Esophagus squamous epithelium (tissue), 5 donors: ENCODE measurements around the gene TNFRSF6B. TPM values are rescaled to one million over a fixed set of nuclear protein-coding genes. Genes with fewer than 3 reads are reported as not detected.

Experiments
- DNase-seq: peaks from one replicate; lab custom pipeline; 2025; lab: John Stamatoyannopoulos, UW
- H3K27ac ChIP-seq, 4 donors: fragments of 200-600 bp; sonication (generic); one replicate each; pipeline ENCODE4 v1.5.1; 2016 to 2019; ENCODE audit warnings: mild to moderate bottlenecking in 1 of 4
- H3K27me3 ChIP-seq, 4 donors: fragments of 200-600 bp; sonication (generic); 1 replicate in 3 of 4; 2 replicates in 1 of 4; pipeline versions ENCODE4 v1.5.1 to v1.6.0; 2017 to 2021; ENCODE audit warnings: antibody characterized with exemption in 1 of 4
- H3K36me3 ChIP-seq, 3 donors: fragments of 200-600 bp; sonication (generic); one replicate each; pipeline ENCODE4 v1.5.1; 2016 to 2019
- H3K4me1 ChIP-seq, 3 donors: fragments of 200-600 bp; sonication (generic); one replicate each; pipeline ENCODE4 v1.5.1; 2017 to 2019
- H3K4me3 ChIP-seq, 4 donors: fragments of 200-600 bp; sonication (generic); 1 replicate in 3 of 4; 2 replicates in 1 of 4; pipeline ENCODE4 v1.5.1; 2016 to 2019; ENCODE audit warnings: mild to moderate bottlenecking in 2 of 4, moderate library complexity in 1 of 4
- H3K9me3 ChIP-seq, 3 donors: fragments of 200-600 bp; sonication (generic); one replicate each; pipeline ENCODE4 v1.5.1; 2016 to 2019
- POLR2A ChIP-seq, 4 donors: fragments of 450-650 bp; IDR thresholded peaks; one replicate each; pipeline ENCODE4 v1.6.1; 2017; ENCODE audit warnings: antibody characterized with exemption in 4 of 4, mild to moderate bottlenecking in 4 of 4, moderate library complexity in 3 of 4
- WGBS, 2 donors: methylation state at CpG; one replicate each; pipeline ENCODE4 v1.1.5; 2018; 5-methylcytosine and 5-hydroxymethylcytosine counted together
- intact Hi-C: fragments of 100-400 bp; cut with DNase I; formaldehyde crosslinking; loops from one replicate; pipeline ENCODE4 v1.15.0; 2022
- total RNA-seq, 4 donors: library from RNA; depleted of rRNA; stranded (reverse); fragments of >200 nt; gene quantifications; one replicate each; pipeline ENCODE4 v1.1.0, GENCODE V29; 2016
- TF ChIP-seq, protein P1 (sequence below), 6 experiments: fragments of 450-650 bp in 4 of 6; fragments of 200-600 bp in 2 of 6; sonication (generic) in 2 of 6; IDR thresholded peaks; one replicate each; pipeline ENCODE4 v1.5.1; 2016 to 2019; ENCODE audit warnings: antibody characterized with exemption in 6 of 6, mild to moderate bottlenecking in 4 of 6, moderate library complexity in 4 of 6
- donor health status: DM: yes; HTN: yes; CAD: no.

The TNFRSF6B gene
- total RNA-seq, 4 donors from 2014 or later = 2.5 to 15.2 (median 10.6) TPM

DNA sequence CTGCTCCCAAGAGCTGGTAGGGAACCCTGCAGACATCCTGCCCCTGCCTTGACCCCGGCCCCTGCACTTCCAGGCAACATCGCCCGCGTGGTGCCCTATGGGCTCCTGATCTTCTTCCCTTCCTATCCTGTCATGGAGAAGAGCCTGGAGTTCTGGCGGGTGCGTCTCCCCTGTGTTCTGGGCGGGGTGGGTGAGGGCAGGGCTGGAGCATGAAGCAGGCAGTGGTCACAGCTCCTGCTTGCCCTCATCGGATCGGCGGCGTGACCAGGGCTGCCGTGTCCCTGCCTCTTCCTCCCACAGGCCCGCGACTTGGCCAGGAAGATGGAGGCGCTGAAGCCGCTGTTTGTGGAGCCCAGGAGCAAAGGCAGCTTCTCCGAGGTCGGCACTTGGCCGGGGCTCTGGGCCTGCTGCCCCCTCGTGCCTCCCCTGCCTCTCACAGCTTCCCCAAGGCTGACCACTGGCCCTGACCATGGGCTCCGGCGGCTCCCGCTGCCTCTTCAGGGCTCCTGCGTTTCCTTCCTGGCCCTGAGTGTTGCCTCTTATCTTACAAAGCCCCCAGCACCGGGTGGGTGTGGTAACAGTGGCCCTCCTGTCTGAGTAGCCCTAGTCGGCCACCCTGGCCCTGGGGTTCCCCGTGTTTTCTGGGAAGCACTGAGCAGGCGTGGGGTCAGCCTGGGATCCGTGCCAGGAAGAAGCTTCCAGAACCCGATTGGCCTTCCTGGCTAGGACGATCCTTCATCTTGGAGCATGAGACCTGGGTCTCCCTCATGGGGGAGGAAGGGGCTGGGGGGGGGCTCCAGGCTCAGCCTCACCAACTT lies 8.0 kb upstream of the TNFRSF6B start:
- 64 to 74% methylated on average over 11 to 13 of the region's 31 CpGs for WGBS, 2 donors
- intact Hi-C loops = no loop called here

DNA sequence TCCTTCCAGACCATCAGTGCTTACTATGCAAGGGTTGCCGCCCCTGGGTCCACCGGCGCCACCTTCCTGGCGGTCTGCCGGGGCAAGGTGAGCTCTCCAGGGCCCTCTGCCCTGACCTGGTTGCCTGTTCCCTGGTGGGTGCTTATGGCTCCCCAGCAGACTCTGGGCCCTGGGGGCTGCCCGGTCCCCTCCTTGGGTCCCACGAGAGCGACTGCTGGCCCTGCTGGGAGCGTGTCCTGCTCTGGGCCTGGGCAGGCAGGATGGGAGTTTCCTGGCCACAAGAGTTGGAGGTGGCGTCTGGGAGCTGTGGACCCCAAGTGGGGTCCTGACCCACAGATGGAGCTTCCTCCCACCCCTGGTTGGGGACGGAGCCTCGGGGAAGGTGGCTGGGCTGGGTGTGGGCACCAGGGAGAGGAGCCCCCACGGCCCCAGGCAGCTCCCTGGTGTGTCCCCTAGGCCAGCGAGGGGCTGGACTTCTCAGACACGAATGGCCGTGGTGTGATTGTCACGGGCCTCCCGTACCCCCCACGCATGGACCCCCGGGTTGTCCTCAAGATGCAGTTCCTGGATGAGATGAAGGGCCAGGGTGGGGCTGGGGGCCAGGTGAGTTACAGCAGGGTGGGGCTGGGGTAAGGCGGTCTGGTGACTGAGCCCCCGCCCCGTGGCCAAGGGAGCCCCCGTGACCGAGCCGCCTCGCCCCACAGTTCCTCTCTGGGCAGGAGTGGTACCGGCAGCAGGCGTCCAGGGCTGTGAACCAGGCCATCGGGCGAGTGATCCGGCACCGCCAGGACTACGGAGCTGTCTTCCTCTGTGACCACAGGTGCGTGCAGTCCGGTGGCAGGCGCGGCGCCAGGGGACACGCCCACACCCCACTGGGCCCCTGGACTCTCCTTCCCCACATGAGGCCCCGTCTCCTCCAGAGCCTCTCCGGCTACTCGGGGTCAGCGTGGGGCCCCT lies 7.1 kb upstream of the TNFRSF6B start:
- no peak for TF ChIP-seq POLR2A (IDR thresholded peaks at IDR 0.05)
- TF ChIP-seq, protein P1, sequence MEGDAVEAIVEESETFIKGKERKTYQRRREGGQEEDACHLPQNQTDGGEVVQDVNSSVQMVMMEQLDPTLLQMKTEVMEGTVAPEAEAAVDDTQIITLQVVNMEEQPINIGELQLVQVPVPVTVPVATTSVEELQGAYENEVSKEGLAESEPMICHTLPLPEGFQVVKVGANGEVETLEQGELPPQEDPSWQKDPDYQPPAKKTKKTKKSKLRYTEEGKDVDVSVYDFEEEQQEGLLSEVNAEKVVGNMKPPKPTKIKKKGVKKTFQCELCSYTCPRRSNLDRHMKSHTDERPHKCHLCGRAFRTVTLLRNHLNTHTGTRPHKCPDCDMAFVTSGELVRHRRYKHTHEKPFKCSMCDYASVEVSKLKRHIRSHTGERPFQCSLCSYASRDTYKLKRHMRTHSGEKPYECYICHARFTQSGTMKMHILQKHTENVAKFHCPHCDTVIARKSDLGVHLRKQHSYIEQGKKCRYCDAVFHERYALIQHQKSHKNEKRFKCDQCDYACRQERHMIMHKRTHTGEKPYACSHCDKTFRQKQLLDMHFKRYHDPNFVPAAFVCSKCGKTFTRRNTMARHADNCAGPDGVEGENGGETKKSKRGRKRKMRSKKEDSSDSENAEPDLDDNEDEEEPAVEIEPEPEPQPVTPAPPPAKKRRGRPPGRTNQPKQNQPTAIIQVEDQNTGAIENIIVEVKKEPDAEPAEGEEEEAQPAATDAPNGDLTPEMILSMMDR (IDR thresholded peaks at IDR 0.05) = no peak
- Histone ChIP-seq H3K27me3 (no peaks in the 10 kb centered on the region), H3K4me3 (no peak overlapping the region), H3K36me3 (peaks cover 0 to under 1% (median 0%) of the 10 kb centered on the region in 3 donors), H3K4me1 (peaks cover 39 to 82% (median 58%) of the 10 kb centered on the region in 3 donors), H3K27ac (peak overlapping the region in 3 of 4 donors; percentile 69 to 96 (median 87)), H3K9me3 (no peaks in the 10 kb centered on the region)
- WGBS, 2 donors = 95% methylated on average over 12 of the region's 44 CpGs; no CpG with 5 or more reads in 1 of the 2 donors
- DNase-seq = no peak
- intact Hi-C loops = no loop called here

More for the DNA sequence above, 8.0 kb upstream of the TNFRSF6B start:
- no peak overlapping the region for H3K4me3 ChIP-seq
- peak overlapping the region; percentile 69 to 96 (median 80) for H3K27ac ChIP-seq
- no peak for DNase-seq
- no peak for TF ChIP-seq POLR2A (IDR thresholded peaks at IDR 0.05)
- TF ChIP-seq, protein P1 (IDR thresholded peaks at IDR 0.05) = no peak
- no peaks in the 10 kb centered on the region for H3K9me3 ChIP-seq
- peaks cover 39 to 81% (median 58%) of the 10 kb centered on the region in 3 donors for H3K4me1 ChIP-seq
- no peaks in the 10 kb centered on the region for H3K27me3 ChIP-seq
- H3K36me3 ChIP-seq = no peaks in the 10 kb centered on the region

DNA sequence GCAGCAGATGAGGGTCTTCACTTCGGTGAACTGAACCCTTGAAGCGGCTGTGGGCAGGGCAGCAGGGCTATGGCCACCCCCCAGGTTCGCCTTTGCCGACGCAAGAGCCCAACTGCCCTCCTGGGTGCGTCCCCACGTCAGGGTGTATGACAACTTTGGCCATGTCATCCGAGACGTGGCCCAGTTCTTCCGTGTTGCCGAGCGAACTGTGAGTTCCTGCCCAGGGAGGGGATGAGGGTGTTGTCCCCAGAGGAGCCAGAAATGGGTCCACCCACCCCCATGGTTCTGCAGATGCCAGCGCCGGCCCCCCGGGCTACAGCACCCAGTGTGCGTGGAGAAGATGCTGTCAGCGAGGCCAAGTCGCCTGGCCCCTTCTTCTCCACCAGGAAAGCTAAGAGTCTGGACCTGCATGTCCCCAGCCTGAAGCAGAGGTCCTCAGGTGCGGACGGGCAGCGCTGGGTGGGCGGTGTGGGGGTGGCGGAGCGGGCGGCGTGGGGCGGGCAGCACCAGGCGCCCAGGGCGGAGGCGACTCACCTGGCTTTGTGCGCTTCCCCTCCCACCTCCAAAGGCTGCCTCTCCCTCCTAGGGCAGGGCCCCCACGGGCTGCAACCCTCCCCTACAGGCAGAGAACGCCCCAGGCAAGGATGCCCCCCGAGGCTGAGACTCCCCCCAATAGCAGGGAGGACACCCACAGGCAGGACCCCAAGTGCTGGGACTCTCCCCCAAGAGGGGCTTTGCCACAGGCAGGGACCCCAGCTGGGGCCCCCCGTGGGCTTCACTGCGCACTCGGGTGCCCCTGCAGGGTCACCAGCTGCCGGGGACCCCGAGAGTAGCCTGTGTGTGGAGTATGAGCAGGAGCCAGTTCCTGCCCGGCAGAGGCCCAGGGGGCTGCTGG lies 6.2 kb upstream of the TNFRSF6B start:
- no peak overlapping the region for H3K4me3 ChIP-seq
- TF ChIP-seq POLR2A (IDR thresholded peaks at IDR 0.05) = no peak
- TF ChIP-seq, protein P1 (IDR thresholded peaks at IDR 0.05) = no peak
- H3K4me1 ChIP-seq = peaks cover 39 to 88% (median 68%) of the 10 kb centered on the region in 3 donors
- no peak for DNase-seq
- H3K9me3 ChIP-seq = no peaks in the 10 kb centered on the region
- H3K27ac ChIP-seq = peak overlapping the region in 1 of 4 donors; percentile 61
- WGBS, 2 donors = 80 to 87% methylated on average over 3 to 13 of the region's 40 CpGs
- peaks cover 0 to 7% (median 0%) of the 10 kb centered on the region in 3 donors for H3K36me3 ChIP-seq
- intact Hi-C loops = no loop called here
- H3K27me3 ChIP-seq = no peaks in the 10 kb centered on the region

DNA sequence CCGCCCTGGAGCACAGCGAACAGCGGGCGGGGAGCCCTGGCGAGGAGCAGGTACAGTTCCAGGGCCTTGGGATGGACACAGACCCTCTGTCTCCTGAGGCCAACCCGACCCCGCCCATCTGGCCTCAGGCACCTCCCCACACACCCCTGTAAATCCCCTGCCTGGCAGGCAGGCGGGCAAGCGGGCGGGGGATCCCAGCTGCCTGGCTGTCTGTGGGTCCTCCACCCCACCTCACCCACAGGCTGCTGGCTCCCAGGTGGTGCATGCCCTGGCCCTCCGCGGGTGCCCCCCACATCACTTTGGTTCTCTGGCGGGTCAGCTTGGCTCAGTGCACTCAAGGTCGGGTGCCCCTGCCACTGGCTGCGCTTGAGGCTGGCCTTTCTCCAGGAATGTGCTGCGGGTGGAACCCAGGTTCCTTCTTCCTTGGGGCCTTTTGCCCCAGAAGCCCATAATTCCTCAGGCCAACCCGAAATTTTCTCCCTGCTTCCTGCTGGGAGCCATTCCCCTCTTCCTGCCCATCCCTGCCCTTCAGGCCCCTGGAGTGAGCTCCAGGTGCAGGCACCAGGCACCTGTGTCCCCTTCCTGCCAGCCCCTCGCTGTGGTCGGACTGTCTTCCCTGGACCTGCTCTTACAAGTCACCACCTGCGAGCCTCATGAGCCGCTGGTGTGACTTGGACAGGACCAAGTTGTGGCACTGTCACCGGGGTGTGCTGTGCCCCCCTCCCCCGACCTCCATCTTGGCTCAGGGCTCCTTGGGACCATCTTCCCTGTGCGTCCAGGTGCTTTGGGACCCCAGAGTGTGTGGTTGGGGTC lies 5.3 kb upstream of the TNFRSF6B start:
- Histone ChIP-seq H3K27me3 (no peaks in the 10 kb centered on the region), H3K4me3 (no peak overlapping the region), H3K36me3 (peaks cover 0 to 7% (median 0%) of the 10 kb centered on the region in 3 donors), H3K9me3 (no peaks in the 10 kb centered on the region), H3K4me1 (peaks cover 34 to 88% (median 69%) of the 10 kb centered on the region in 3 donors), H3K27ac (peak overlapping the region in 2 of 4 donors; percentile 13 to 61)
- 25 to 63% methylated on average over 14 to 16 of the region's 24 CpGs for WGBS, 2 donors
- intact Hi-C loops = no loop called here
- TF ChIP-seq, protein P1 (IDR thresholded peaks at IDR 0.05) = no peak
- no peak for TF ChIP-seq POLR2A (IDR thresholded peaks at IDR 0.05)
- no peak for DNase-seq
